HEK293 (cell line): ENCODE results near the gene CD300LG.

Experiments
- BCL11A ChIP-seq: fragments of 450-650 bp; formaldehyde crosslinking; IDR thresholded peaks from 2 replicates; pipeline ENCODE4 v1.5.1; 2016; ENCODE audit warnings: low read depth, missing biosample characterization, missing genetic modification characterization
- BCL6B ChIP-seq: fragments of 450-650 bp; formaldehyde crosslinking; IDR thresholded peaks from 2 replicates; pipeline ENCODE4 v1.5.1; 2017; ENCODE audit warnings: missing biosample characterization, missing genetic modification characterization
- EGR2 ChIP-seq: fragments of 450-650 bp; formaldehyde crosslinking; IDR thresholded peaks from 2 replicates; pipeline ENCODE4 v1.5.1; 2016; ENCODE audit warnings: low read depth, missing biosample characterization, missing genetic modification characterization
- GLI4 ChIP-seq: fragments of 450-650 bp; formaldehyde crosslinking; IDR thresholded peaks from 2 replicates; pipeline ENCODE4 v1.5.1; 2016; ENCODE audit warnings: missing biosample characterization, missing genetic modification characterization
- KLF10 ChIP-seq: fragments of 450-650 bp; IDR thresholded peaks from 2 replicates; pipeline ENCODE4 v1.5.1; 2018; ENCODE audit warnings: missing biosample characterization, mild to moderate bottlenecking, missing genetic modification characterization
- KLF17 ChIP-seq: fragments of 450-650 bp; formaldehyde crosslinking; IDR thresholded peaks from 2 replicates; pipeline ENCODE4 v1.5.1; 2016; ENCODE audit warnings: missing biosample characterization, missing genetic modification characterization
- KLF8 ChIP-seq: fragments of 450-650 bp; formaldehyde crosslinking; IDR thresholded peaks from 2 replicates; pipeline ENCODE4 v1.5.1; 2016; ENCODE audit warnings: missing biosample characterization, missing genetic modification characterization
- OSR2 ChIP-seq: fragments of 450-650 bp; formaldehyde crosslinking; IDR thresholded peaks from 2 replicates; pipeline ENCODE4 v1.5.1; 2016; ENCODE audit warnings: missing biosample characterization, missing genetic modification characterization
- PATZ1 ChIP-seq: fragments of 450-650 bp; formaldehyde crosslinking; IDR thresholded peaks from 2 replicates; pipeline ENCODE4 v1.5.1; 2016; ENCODE audit warnings: missing biosample characterization, missing genetic modification characterization
- SETDB1 ChIP-seq: IDR thresholded peaks from one replicate; pipeline ENCODE4 v1.6.1; 2017; ENCODE audit warnings: mild to moderate bottlenecking, low read length, moderate library complexity, mixed read lengths; ENCODE audit not compliant: insufficient read length
- SP2 ChIP-seq: fragments of 450-650 bp; formaldehyde crosslinking; IDR thresholded peaks from 2 replicates; pipeline ENCODE4 v1.5.1; 2016; ENCODE audit warnings: missing biosample characterization, missing genetic modification characterization
- SP3 ChIP-seq: fragments of 450-650 bp; formaldehyde crosslinking; IDR thresholded peaks from 2 replicates; pipeline ENCODE4 v1.5.1; 2016; ENCODE audit warnings: missing biosample characterization, missing genetic modification characterization
- ZBTB1 ChIP-seq: fragments of 450-650 bp; formaldehyde crosslinking; IDR thresholded peaks from 2 replicates; pipeline ENCODE4 v1.5.1; 2016; ENCODE audit warnings: missing biosample characterization, missing genetic modification characterization
- ZBTB10 ChIP-seq: fragments of 450-650 bp; formaldehyde crosslinking; IDR thresholded peaks from 2 replicates; pipeline ENCODE4 v1.5.1; 2016; ENCODE audit warnings: missing biosample characterization, missing genetic modification characterization
- ZBTB21 ChIP-seq: fragments of 450-650 bp; formaldehyde crosslinking; IDR thresholded peaks from 2 replicates; pipeline ENCODE4 v1.5.1; 2017; ENCODE audit warnings: missing biosample characterization, missing genetic modification characterization
- ZFHX2 ChIP-seq: fragments of 450-650 bp; formaldehyde crosslinking; conservative IDR thresholded peaks from 2 replicates; pipeline ENCODE4 v1.5.1; 2016; ENCODE audit warnings: missing biosample characterization, missing genetic modification characterization
- ZFP3 ChIP-seq: fragments of 450-650 bp; formaldehyde crosslinking; IDR thresholded peaks from 2 replicates; pipeline ENCODE4 v1.5.1; 2016; ENCODE audit warnings: low read depth, missing biosample characterization, missing genetic modification characterization
- ZFP37 ChIP-seq: fragments of 450-650 bp; formaldehyde crosslinking; IDR thresholded peaks from 2 replicates; pipeline ENCODE4 v1.5.1; 2016; ENCODE audit warnings: missing biosample characterization, missing genetic modification characterization
- ZNF114 ChIP-seq: fragments of 450-650 bp; formaldehyde crosslinking; IDR thresholded peaks from 2 replicates; pipeline ENCODE4 v1.5.0; 2017; ENCODE audit warnings: missing biosample characterization, missing genetic modification characterization
- ZNF140 ChIP-seq: fragments of 450-650 bp; formaldehyde crosslinking; IDR thresholded peaks from 2 replicates; pipeline ENCODE4 v1.5.1; 2016; ENCODE audit warnings: missing biosample characterization, missing genetic modification characterization
- ZNF184 ChIP-seq: fragments of 450-650 bp; IDR thresholded peaks from 2 replicates; pipeline ENCODE4 v1.5.1; 2018; ENCODE audit warnings: missing biosample characterization, mild to moderate bottlenecking, missing genetic modification characterization
- ZNF2 ChIP-seq: fragments of 450-650 bp; formaldehyde crosslinking; IDR thresholded peaks from 2 replicates; pipeline ENCODE4 v1.5.1; 2016; ENCODE audit warnings: missing biosample characterization, missing genetic modification characterization
- ZNF223 ChIP-seq: fragments of 450-650 bp; formaldehyde crosslinking; IDR thresholded peaks from 2 replicates; pipeline ENCODE4 v1.5.1; 2016; ENCODE audit warnings: missing biosample characterization, missing genetic modification characterization
- ZNF394 ChIP-seq: fragments of 450-650 bp; formaldehyde crosslinking; IDR thresholded peaks from 2 replicates; pipeline ENCODE4 v1.5.1; 2016; ENCODE audit warnings: missing biosample characterization, missing genetic modification characterization, mild to moderate bottlenecking, moderate library complexity, borderline replicate concordance
- ZNF521 ChIP-seq: fragments of 450-650 bp; formaldehyde crosslinking; IDR thresholded peaks from 2 replicates; pipeline ENCODE4 v1.5.1; 2017; ENCODE audit warnings: missing biosample characterization, mild to moderate bottlenecking, missing genetic modification characterization
- ZNF544 ChIP-seq: fragments of 450-650 bp; formaldehyde crosslinking; IDR thresholded peaks from 2 replicates; pipeline ENCODE4 v1.5.0; 2017; ENCODE audit warnings: missing biosample characterization, missing genetic modification characterization
- ZNF596 ChIP-seq: fragments of 450-650 bp; IDR thresholded peaks from 2 replicates; pipeline ENCODE4 v1.5.0; 2018; ENCODE audit warnings: missing biosample characterization, mild to moderate bottlenecking, missing genetic modification characterization, moderate library complexity
- ZNF626 ChIP-seq: fragments of 450-650 bp; sonication (Bioruptor Pico); formaldehyde crosslinking; IDR thresholded peaks from 2 replicates; pipeline ENCODE4 v1.5.1; 2018; ENCODE audit warnings: missing biosample characterization, missing genetic modification characterization, inconsistent platforms
- ZNF660 ChIP-seq: fragments of 450-650 bp; IDR thresholded peaks from 2 replicates; pipeline ENCODE4 v1.5.1; 2018; ENCODE audit warnings: missing biosample characterization, mild to moderate bottlenecking, missing genetic modification characterization
- ZNF664 ChIP-seq: fragments of 450-650 bp; formaldehyde crosslinking; IDR thresholded peaks from 2 replicates; pipeline ENCODE4 v1.5.1; 2016; ENCODE audit warnings: missing biosample characterization, missing genetic modification characterization
- ZSCAN16 ChIP-seq: fragments of 450-650 bp; formaldehyde crosslinking; IDR thresholded peaks from 2 replicates; pipeline ENCODE4 v1.5.1; 2016; ENCODE audit warnings: missing biosample characterization, missing genetic modification characterization
- ZSCAN18 ChIP-seq: fragments of 450-650 bp; formaldehyde crosslinking; IDR thresholded peaks from 2 replicates; pipeline ENCODE4 v1.5.1; 2016; ENCODE audit warnings: missing biosample characterization, missing genetic modification characterization

CD300LG gene

GRCh38 chr17:43846221-43846712 is 709 bp upstream of the CD300LG start (continued):
- no peak for TF ChIP-seq ZBTB10
- TF ChIP-seq ZNF521, result no peak
- TF ChIP-seq ZFP37 (tag by site-specific recombination), result no peak
- TF ChIP-seq ZNF223, result no peak
- TF ChIP-seq ZNF626 (tag by site-specific recombination), result no peak
- no peak for TF ChIP-seq ZNF664
- TF ChIP-seq KLF10 (tag by site-specific recombination), result no peak
- no peak for TF ChIP-seq BCL11A (tag by site-specific recombination)
- TF ChIP-seq KLF8, result peak; percentile 76
- 0 out of 2 replicates have a peak, but pooled peaks have one; percentile 67 for TF ChIP-seq ZNF2 (tag by site-specific recombination)
- TF ChIP-seq SP3 (tag by site-specific recombination), result no peak
- no peak for TF ChIP-seq ZFP3 (tag by site-specific recombination)
- no peak for TF ChIP-seq ZNF544 (tag by site-specific recombination)
- TF ChIP-seq BCL6B (tag by site-specific recombination), result no peak
- TF ChIP-seq PATZ1 (tag by site-specific recombination), result peak; percentile 43; the same call in 1 of the 2 replicates
- TF ChIP-seq ZNF184 (tag by site-specific recombination), result no peak
- TF ChIP-seq ZNF114 (tag by site-specific recombination), result no peak
- TF ChIP-seq SETDB1, result no peak
- TF ChIP-seq ZBTB21 (tag by site-specific recombination), result no peak
- TF ChIP-seq GLI4 (tag by site-specific recombination), result no peak
- no peak for TF ChIP-seq KLF17
- no peak for TF ChIP-seq EGR2 (tag by site-specific recombination)
- no peak for TF ChIP-seq ZSCAN18 (tag by site-specific recombination)
- TF ChIP-seq ZBTB1 (tag by site-specific recombination), result no peak
- TF ChIP-seq ZNF596 (tag by site-specific recombination), result no peak
- no peak for TF ChIP-seq SP2 (tag by site-specific recombination)
- TF ChIP-seq ZNF140 (tag by site-specific recombination), result no peak
- TF ChIP-seq ZNF660 (tag by site-specific recombination), result 0 out of 2 replicates have a peak, but pooled peaks have one; percentile 47
- TF ChIP-seq ZFHX2, result no peak
- no peak for TF ChIP-seq ZNF394 (tag by site-specific recombination)
- TF ChIP-seq ZSCAN16, result no peak
- no peak for TF ChIP-seq OSR2
